GM21526 (cell line): ENCODE results near the gene LDLRAP1.

Source experiments
- ATAC-seq: cut with Tn5 transposase; IDR thresholded peaks from one replicate; pipeline ENCODE4 v1.9.1; 2021; ENCODE audit warnings: moderate library complexity; ENCODE audit not compliant: unreplicated experiment, low FRiP score

Gene LDLRAP1

GRCh38 chr1:25560788-25561187 lies 17.4 kb downstream of the LDLRAP1 start:
- no peak for ATAC-seq

DNA sequence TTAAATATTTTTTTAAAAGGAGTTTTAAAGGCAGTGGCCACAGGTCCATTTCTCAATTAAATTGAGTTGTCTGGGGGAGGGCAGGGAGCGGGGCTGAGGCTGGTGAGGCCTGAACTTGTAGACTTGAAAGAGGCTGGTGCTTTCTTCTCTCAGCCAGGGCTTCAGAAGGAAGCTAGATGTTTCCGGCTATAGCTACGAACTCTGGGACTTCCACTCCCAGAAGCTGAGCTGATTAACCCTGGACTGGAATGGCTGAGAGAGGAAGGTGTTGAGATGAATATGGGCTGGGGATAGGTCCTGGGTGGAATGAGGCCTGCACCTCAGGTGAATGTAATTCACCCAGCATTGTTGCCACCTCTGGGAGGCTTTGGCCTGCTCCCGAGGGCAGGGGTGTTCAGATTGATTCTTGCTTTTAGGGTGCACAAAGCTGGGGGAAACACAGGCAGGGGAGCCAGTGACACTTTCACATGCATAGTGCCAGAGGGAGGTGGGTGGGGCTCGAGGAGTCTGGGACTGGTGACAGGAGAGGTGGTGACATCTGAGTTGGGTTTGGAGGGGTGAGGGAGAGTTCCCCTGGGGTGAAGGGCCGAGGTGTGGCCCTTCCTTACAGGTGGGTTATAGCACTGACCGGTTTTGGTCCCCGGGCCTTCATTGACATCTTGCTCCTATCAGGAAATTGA lies 18.2 kb downstream of the LDLRAP1 start:
- ATAC-seq: no peak

- no peak for ATAC-seq
Observed at GRCh38 chr1:25562101-25562927, 18.9 kb downstream of the LDLRAP1 start.

GRCh38 chr1:25562928-25563283 lies 19.5 kb downstream of the LDLRAP1 start:
- no peak for ATAC-seq

DNA sequence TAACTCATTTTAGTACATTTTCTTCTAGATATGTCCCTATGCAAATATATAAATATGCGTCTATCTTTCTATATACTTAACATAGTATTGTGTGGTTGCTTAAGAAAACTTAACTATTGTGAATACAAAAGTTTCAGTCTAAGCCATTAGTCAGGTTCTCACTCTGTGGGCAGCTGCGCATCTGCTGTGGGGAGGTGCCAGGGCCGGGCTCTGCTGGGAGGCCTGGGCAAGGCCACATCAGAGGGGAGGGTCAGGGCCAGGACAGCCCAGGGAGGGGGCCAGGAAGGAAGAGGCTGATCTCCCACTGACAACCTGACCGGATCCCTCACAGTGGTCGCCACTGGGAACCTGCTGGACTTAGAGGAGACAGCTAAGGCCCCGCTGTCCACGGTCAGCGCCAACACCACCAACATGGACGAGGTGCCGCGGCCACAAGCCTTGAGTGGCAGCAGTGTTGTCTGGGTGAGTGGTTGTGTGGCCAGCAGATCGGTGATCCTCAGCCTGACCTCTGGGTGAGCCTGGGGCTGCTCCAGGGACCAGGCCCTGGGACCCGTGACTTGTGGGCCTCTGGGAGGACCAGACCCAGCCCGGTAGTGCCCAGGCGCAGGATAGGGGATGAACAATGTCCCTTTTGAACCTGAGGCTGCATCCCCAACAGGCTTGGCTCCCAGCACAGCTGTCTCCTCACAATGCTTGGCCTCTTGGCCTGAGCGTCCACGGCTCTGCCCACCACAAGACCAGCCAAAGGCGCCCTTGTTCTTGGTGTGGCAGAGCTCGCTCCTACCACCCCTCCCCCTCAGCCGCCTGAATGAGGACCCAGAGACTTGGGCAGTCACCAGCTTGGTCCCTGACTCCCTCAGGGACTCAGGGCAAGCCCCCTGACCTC lies 20.2 kb downstream of the LDLRAP1 start:
- ATAC-seq: no peak

DNA sequence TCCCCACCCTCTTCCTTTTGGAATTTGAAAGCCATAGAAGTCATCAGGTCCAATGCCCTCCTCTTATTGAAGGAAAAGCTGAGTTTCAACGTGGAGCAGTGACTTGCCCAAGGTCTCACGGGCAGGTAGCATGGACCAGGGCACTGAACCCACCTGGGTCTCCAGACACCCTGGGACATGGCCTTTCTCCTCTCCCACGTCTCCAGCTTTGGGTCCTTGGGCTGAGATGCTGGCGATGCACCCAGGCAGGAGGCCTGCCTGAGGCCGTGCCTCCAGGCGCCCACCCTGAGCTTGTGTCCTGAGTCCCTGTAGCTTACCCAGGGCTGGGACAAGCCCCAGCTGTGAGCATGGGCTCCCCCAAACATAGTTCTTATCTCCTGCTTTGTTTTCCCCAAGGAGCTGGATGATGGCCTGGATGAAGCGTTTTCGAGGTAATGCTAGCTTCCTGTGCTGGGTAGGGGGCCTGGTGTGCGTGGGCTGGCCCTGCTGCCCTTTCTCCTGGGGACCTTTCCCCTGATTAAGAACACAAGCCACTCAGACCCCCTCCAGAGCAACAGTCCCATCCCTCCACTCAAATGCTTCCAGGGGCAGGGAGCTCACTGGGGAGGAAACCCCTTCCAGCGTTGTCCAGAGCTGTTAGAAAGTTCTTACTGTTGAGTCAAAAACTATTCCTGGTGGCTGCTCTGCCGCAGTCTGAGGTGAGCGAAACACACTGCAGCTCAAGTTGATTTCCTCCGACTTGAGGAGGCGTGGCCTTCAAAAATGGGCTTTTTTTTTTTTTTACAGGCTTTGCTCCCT lies 21.6 kb downstream of the LDLRAP1 start:
- ATAC-seq: no peak

GRCh38 chr1:25565626-25566025 lies 22.2 kb downstream of the LDLRAP1 start:
- ATAC-seq: no peak

DNA sequence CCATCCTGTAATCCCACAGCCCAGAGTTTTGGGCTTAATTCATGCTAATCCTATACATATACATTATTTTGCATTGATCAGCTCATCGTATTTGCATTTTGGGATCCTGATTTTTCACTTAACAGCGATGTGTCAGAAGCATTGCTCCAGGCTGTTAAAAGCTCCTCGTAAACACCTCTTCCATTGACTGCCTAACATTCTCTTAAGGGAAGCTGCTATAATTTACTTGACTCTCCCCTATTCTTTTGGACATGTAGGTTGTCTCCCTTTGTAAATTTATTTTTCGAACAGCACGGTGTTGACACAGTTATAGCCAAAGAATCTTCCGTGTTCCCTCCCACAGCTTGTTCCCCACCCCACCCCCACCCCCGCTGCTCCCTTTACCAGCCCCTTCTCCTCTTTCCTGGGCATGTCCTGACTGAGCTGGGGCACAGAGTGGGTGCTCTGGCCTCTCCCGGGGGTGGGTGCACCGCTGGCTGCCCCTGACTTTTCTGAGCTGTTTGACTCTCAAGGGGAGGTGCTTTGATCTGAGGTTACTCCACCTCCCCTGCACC lies 22.8 kb downstream of the LDLRAP1 start:
- ATAC-seq: no peak

DNA sequence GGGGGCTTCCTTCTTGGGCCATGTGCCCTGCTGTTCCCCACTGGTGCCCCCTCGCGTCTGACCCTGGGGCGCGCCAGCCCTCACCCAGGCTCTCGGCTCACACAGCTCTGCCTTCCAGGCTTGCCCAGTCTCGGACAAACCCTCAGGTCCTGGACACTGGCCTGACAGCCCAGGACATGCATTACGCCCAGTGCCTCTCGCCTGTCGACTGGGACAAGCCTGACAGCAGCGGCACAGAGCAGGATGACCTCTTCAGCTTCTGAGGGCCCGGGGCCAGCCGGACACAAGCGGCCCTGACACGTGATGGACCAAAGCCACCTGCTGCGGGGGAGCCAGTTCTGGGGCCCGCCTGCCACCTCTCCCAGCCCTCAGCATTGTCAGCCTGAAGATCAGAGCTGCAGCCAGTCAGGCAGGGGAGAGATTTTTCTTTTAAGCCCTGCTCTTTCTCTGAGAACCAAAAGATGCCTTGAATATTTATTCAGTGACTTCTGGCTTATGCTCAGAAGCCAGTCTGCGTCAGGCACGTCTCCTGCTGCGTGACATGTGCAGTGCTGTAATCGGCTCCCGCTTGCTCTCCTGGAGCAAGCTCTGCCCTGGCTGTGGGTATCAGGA lies 23.4 kb downstream of the LDLRAP1 start:
- ATAC-seq: no peak

DNA sequence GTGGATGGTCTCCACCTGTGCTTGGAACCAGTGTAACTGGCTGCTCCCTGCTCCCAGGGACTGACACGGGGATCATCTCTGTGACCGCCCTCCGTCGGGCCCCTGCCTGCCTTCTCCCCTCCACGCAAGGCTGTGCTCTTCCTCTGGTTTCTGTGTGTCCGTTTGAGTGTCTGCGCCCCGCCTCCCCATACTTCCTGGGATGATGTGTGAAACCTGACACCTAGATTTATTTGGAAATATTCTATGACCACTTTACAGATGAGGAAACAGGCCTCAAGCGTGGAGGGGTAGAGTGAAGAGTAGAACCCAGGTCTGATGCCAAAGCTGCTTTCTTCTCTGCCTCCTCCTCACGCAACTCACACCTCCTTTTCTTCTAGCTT lies 24.3 kb downstream of the LDLRAP1 start:
- no peak for ATAC-seq

GRCh38 chr1:25568090-25568833 lies 24.9 kb downstream of the LDLRAP1 start:
- ATAC-seq: no peak

DNA sequence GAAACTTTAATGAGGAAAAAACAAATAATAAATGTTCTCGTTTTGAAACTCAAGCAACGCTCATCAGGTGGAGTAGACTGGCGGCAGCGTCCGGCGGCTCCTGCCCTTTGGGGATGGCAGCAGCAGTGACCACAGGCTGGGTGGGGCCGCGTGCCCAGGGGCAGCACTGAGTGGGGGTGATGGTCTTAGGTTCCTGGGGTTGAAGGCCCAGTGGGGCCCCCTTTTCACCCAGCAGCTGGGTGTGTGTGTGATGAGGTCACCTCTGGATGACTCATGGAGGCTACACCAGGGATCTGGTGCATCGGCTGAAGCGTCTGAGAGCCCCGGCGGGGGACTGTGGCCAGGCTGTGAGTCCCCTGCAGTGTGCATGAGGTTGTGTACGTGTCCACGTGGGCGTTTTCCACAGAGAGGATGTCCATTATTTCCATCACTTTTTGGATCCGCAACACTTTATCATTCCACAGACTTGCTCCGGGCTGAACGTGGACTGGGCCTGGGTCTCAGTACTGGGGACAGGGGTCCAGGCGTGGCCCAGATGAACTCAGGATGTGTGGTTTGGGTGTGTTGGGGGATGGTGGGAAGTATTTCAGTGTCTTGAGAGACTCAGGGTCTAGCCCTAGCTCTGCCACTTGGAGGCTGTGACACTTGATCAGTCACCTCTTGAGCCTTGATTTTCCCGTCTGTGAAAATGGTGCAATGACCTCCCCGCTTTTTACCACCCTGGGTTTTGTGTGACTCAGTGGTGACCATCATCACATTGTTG lies 25.6 kb downstream of the LDLRAP1 start:
- ATAC-seq: no peak

DNA sequence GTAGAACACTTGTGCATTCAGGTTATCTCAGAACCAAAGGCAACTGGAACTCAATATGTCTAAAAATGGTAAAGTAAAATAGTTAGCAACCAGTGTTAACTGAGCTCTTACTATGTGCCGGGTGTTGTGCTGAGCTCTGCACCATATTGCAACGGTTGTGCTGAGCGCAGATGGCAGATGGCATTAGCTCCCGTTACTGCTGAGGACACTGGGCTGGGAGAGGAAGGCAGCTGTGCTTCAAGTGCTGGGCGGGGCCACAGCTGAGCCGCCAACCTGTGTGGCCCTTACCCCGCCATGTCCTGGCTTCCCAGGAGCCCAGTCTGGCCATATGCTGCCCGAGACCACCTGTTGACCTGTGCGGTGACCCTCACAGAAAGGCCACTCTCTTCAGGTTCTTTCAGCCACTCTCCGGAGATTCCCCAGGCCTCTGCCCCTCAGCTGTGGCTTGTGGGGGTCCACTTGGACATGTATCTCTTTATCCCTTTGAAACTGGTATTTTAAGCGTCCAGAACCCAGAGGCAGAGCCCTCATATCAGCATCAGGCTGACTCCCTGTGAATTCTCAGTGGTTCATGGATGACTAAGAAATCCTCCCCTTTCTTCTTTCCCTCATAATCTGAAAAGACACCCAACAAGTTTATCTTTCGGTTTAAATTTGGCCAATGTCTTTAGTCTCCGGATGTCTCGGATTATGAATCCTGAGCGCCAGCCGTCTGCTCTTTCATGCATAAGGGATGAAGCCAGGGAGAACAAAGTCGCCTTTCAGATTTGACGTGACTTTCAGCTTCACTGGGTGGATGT lies 26.4 kb downstream of the LDLRAP1 start:
- no peak for ATAC-seq

DNA sequence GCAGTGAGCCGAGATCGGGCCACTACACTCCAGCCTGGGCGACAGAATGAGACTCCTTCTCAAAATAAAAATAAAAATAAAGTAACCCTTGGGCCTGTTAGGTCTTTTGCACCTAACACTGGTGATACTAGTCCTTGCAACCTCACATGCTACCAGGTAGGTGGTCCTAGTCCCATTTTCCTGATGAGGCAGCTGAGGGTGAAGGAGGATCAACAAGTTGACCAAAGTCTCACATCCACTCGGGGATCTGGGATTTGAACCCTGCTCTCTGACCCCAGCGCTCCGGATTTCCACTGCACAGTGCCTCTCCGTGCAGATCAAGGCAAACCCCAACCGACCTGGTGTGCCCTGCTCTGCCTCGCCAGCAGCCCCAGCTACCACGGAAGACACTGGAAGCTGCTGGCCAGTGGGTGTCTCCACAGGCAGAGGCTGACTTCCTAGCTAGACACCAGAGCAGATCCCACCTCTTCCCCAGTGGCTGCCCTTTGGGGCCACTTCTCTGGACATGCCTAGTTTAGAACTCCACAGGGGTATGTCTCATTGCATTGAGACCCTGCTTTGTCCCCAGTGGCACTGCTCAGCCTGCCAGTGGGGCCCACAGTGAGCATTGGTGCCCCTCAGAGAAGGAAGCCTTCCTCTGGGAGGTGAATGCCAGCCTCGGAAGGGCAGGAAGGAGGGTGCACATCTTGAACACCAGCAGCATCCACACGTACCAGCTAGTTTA lies 27.6 kb downstream of the LDLRAP1 start:
- ATAC-seq: no peak

DNA sequence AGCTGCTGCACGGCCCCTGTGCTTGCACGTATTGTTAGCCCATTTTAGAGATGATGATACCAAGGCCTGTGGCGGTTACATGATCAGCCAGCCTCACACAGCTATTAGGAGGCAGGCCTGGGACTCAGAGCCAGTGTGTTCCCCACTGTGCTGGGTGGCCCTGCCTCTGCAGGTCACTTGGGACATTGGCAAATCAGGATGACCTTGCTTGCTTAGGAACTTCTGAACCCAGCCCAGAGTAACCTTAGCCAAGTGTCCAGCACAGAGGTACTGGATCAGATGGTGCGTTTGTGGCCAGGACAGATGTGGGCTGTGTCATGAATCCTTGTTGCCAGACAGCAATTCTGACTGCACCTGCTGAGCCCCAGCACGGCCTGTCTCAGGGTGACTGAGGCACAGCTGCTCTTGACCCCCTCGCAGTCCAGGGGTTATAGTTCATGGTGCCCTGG lies 28.1 kb downstream of the LDLRAP1 start:
- no peak for ATAC-seq

GRCh38 chr1:25572107-25572506 lies 28.7 kb downstream of the LDLRAP1 start:
- no peak for ATAC-seq
